Measurements from ENCODE around the gene ENPP4.

DNA sequence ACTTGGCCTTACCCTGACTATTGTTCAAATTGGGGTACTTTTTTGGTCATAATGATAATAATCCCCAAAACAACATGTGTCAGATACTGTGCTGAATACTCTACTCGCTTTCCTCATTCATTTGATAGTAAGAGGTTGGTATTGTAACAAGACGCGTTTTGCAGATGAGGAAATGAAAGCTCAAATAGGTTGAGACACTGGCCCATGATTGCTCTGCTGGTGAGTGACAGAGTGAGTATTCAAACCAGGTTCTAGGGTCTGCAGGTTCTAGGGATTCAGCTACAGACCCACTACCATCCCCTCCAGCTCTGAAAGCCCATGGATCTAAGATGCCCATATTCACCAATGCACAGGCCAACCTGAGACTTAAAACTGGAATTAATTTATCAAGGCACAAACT is 1.3 kb upstream of the ENPP4 start:
- TF ChIP-seq, protein P1, sequence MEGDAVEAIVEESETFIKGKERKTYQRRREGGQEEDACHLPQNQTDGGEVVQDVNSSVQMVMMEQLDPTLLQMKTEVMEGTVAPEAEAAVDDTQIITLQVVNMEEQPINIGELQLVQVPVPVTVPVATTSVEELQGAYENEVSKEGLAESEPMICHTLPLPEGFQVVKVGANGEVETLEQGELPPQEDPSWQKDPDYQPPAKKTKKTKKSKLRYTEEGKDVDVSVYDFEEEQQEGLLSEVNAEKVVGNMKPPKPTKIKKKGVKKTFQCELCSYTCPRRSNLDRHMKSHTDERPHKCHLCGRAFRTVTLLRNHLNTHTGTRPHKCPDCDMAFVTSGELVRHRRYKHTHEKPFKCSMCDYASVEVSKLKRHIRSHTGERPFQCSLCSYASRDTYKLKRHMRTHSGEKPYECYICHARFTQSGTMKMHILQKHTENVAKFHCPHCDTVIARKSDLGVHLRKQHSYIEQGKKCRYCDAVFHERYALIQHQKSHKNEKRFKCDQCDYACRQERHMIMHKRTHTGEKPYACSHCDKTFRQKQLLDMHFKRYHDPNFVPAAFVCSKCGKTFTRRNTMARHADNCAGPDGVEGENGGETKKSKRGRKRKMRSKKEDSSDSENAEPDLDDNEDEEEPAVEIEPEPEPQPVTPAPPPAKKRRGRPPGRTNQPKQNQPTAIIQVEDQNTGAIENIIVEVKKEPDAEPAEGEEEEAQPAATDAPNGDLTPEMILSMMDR (tag by site-specific recombination; IDR thresholded peaks at IDR 0.05) = no peak
- no peak for TF ChIP-seq TCF7L2 (IDR thresholded peaks at IDR 0.05; ENCODE audit: borderline replicate concordance, low read depth, low read length)
